DMS53 (cell line): Measurements from ENCODE around the gene ADORA1.
A peak's percentile ranks its signal among the peaks of the same experiment; 100 is the strongest.

Source experiments
- DNase-seq: peaks from one replicate; lab custom pipeline; 2025; lab: John Stamatoyannopoulos, UW

Gene ADORA1

GRCh38 chr1:203213126-203213525, 85.6 kb downstream of the ADORA1 start:
- DNase-seq = no peak

DNA sequence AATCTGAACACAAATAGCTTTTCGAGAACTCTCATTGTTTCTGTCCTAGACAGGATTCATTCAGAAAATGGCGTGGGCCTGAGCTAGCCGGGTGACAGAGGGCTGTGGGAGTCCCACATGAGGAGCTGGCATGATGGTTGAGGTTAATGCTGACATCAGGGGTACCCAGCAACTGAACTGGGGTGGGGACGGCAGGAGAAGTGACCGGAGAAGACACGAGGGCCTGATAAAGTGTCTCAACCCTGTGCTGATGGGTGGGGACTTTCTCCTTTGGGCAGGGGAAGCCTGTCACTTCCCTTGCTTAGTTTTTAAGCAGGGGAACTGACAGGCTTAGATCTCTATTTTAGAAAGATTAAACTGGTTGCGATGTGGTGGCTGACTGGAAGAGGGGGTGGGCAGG, 87.3 kb downstream of the ADORA1 start:
- DNase-seq = no peak

DNA sequence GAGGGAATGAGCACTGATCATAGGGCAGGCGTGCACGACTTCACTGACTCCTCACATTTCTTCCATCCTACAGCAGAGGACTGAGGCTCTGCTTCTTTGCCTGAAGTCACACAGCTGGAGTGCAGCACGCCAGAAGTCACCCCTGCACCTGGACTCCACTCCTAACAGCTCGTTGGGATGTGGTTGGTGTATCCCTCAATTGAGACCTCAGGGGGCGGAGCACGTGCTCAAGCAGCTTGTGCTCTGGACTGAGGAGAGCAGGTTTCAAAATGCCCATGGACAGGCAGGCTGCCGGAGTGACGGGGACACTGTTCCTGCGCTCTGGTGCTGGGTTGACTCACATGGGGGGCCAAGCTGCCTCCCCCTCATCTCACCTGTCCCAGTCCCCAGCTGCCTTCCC, 88.0 kb downstream of the ADORA1 start:
- peak; percentile 41 for DNase-seq

DNA sequence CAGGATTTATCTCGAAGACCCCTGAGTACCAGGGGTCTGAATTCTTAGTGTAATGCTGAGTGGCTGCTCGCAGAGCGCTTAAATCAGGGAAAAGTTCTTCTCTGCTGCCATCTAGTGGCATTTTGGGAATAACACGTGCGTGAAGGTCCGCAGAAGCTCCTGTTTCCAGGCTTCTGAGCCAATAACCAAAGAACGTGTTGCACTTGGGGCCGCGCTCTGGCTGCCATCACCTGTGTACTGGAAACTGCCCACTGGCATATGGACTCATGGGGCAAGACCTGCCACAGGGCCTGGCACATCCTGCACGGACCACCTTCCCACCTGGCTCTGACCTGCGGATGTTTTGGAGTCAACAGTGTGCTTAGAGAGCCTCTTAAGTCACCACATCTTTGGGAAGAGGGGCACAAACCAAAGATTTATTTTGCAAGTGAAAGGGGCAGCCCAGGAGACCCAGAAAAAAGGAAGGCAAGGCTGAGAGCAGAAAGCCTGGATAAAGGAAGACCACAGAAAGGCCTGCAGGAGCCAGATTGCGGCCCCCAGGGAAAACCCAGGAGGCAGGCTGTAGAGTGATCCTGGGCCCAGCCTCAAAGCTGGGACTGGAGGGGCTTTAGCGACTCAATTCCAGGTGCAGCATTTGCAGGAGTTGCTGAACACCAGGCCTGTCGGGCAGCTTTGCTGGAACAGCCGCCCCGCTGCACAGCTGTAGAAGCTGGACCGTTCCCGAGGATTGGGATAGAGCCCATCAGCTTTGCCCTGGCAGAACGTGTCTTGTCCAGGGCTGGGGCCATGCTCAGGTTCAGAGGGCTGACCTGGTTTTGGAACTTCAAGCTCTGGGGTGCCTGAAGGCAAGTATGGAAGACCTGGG, 89.0 kb downstream of the ADORA1 start:
- peak; percentile 83 for DNase-seq
